Epidermal melanocyte (primary cell): ENCODE results near the gene TMEM39B.
"Not testable (repeated sequence)": the region's sequence is repeated elsewhere in the genome, so short reads cannot be mapped to it uniquely, and the experiment has no call there.

Experiments
- DNase-seq: peaks from one replicate; pipeline ENCODE4 v3.0.0; 2011; ENCODE audit warnings: low spot score; ENCODE audit not compliant: insufficient read length

Gene TMEM39B

DNA sequence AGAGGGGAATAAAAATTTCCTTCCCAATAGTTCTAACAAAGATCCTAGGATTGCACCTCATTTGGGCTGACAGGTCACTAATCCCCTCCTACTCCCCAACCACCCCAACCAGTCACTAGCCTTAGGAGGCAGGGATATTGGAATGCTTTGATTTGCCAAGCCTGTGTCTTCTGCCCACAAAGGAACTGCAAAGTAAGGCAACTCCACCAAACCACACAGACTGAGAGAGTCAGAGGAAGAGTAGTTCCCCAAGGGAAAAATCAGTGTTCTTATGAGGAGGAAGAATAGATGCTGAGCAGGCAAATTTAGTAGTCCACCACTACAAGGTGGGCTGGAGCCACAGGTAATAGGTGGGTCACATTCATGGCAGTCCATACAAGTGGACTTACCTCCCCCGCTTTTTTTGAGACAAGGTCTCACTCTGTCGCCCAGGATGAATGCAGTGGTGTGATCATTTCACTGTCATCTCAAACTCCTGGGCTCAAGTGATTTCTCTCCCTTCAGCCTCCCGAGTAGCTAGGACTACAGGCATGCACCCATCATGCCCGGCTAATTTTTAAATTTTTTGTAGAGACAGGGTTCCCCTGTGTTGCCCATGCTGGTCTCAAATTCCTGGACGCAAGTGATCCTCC, 3.7 kb upstream of the TMEM39B start:
- DNase-seq: no peak

GRCh38 chr1:32071758-32072621, 749 bp upstream of the TMEM39B start:
- DNase-seq: no peak

GRCh38 chr1:32073299-32074229, 825 bp downstream of the TMEM39B start:
- DNase-seq: no peak

DNA sequence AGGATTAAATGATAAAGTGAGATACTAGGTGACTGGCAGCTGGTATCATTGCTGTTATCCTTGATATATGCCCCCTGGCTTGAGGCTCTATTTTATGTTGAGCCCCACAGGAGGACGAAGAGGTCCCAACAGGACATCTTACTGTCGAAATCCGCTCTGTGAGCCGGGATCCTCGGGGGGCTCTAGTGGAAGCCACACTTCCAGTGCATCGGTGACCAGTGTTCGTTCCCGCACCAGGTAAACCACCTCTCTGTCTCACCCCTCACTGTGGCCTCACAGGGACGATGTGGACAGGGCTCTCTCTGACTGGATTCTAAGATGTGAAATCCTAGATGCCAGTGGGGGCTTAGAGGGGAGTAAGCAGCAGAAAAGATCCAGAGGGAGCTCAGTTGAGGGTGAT, 2.1 kb downstream of the TMEM39B start:
- no peak for DNase-seq

DNA sequence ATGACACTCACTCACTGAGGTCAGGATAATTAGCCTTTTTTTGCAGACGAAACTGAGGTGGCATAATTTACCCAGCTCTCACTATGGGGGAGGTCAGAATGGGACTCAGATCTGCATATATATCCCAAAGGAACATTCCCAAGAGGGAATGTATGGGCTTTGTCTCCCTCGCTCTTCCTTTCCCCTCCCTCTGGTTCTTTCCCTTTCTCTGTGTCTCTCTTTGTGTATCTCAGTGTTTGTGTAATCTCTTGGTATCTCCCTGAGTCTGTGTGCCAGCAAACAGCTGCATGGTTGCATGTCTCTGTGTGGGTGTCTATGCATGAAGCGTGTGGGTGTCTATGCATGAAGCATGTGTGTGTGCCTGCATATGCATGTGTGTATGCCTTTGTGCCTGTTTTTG, 4.7 kb downstream of the TMEM39B start:
- DNase-seq: no peak

GRCh38 chr1:32082022-32082421, 9.3 kb downstream of the TMEM39B start:
- no peak for DNase-seq

- DNase-seq: not testable (repeated sequence)
Observed at GRCh38 chr1:32086381-32086780, 13.6 kb downstream of the TMEM39B start.

GRCh38 chr1:32091176-32091575, 18.4 kb downstream of the TMEM39B start:
- no peak for DNase-seq

DNA sequence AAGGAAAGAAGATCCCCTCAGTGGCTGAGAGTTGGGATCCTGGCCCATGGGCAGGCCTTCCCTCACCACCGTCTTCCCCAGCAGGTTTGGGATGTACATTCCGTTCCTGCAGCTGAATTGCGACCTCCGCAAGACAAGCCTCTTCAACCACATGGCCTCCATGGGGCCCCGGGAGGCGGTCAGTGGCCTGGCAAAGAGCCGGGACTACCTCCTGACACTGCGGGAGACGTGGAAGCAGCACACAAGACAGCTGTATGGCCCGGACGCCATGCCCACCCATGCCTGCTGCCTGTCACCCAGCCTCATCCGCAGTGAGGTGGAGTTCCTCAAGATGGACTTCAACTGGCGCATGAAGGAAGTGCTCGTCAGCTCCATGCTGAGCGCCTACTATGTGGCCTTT, 18.9 kb downstream of the TMEM39B start:
- DNase-seq: no peak

DNA sequence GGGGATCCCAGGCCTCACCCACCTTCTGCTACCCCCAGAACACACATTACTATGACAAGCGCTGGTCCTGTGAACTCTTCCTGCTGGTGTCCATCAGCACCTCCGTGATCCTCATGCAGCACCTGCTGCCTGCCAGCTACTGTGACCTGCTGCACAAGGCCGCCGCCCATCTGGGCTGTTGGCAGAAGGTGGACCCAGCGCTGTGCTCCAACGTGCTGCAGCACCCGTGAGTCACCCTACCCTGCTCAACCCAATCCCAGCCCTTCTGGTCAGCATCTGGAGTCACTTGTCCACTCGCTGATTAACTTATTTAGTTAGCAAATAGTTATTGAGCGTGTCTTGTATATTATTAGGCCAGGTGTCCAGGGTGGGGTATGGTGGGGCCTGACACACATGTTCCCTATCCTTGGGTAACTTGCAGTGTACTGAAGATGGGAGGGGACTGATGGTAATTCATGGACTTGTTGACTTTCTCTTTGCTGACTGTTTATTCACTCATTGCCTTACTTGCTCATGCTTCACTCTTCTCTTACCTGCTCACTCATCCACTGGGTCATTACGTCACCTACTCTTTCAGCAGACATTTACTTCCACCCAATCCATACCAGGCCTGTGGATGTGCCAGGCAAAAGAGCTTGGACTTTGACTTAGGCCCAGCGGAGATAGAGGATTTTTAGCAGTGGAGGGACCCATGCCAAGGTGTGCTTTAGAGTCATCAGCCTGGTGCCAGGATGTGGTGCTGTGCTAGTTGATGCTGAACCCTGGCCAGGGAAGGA, 22.2 kb downstream of the TMEM39B start:
- DNase-seq: no peak

- no peak for DNase-seq
Observed at GRCh38 chr1:32099426-32099825, 26.7 kb downstream of the TMEM39B start.

GRCh38 chr1:32100359-32100758, 27.6 kb downstream of the TMEM39B start:
- no peak for DNase-seq

DNA sequence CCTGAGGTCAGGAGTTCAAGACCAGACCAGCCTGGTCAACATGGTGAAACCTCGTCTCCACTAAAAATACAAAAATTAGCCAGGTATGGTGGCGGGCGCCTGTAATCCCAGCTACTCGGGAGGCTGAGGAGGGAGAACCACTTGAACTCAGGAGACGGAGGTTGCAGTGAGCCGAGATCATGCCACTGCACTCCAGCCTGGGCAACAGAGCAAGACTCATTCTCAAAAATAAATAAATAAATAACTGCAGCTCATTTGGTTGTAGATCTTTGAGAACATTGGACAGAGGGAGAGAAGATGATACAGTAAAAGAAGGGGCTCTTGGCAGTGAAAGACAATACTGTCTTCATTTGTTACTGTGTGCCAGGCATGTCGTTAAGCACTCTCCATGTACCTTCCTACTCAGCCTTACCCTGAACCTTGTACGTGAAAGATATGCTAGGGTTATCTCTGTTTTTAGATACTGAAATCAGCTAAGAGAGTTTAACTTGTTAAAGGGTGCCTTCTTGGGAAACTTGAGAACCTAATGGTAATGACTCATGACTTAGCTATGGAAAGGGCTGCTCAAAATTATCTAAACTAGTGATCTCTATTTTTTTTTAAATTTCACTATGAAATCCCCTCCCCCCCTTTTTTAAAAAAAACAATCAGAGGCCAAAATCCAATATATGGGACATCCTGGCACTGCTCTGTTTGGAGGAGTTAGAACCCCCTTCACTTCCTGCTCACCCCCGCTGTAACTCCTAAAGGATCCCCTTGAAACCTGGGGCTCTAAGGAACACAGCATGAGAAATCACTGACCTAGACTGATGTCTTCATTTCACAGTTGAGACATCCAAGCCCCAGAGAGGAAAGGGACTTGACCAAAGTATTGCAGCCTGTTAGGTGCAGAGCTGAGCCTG, 28.3 kb downstream of the TMEM39B start:
- DNase-seq: no peak

DNA sequence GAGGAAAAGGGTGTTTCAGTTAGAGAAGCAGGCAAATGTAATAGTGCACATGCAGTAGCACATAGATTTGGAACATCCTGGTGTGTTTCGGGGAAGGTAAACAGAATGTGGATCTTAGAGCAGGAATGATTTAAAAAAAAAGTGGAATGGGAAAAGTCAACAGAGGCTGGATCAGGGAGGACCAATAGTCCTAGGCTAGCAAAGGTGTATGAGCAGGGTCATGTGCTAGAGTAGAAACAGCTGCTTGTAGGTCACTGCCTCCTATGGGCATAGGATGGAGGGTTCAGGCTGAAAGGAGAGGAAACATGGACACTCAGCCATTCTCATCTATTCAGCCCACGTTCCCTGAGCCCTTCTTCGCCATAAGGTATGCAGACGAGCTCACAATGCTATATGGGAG, 31.4 kb downstream of the TMEM39B start:
- DNase-seq: no peak

DNA sequence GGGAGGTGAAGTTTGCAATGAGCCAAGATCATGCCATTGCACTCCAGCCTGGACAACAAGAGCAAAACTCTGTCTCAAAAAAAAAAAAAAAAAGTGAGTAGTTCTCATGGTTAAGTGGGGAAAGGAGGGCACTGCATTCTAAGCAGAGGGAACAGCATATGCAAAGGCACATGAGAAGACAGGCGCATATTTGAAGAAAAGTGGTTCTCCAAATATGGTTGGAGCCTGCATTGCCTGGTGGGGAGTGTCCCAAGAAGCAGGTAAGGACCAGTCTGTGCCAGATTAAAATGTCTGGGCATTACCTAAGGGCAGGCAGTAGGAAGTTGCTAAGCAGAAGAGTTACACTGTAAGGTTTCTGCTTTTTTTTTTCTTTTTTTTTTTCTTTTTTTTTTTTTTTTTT, 32.6 kb downstream of the TMEM39B start:
- no peak for DNase-seq

- DNase-seq: no peak
Observed at GRCh38 chr1:32106663-32107275, 34.0 kb downstream of the TMEM39B start.

DNA sequence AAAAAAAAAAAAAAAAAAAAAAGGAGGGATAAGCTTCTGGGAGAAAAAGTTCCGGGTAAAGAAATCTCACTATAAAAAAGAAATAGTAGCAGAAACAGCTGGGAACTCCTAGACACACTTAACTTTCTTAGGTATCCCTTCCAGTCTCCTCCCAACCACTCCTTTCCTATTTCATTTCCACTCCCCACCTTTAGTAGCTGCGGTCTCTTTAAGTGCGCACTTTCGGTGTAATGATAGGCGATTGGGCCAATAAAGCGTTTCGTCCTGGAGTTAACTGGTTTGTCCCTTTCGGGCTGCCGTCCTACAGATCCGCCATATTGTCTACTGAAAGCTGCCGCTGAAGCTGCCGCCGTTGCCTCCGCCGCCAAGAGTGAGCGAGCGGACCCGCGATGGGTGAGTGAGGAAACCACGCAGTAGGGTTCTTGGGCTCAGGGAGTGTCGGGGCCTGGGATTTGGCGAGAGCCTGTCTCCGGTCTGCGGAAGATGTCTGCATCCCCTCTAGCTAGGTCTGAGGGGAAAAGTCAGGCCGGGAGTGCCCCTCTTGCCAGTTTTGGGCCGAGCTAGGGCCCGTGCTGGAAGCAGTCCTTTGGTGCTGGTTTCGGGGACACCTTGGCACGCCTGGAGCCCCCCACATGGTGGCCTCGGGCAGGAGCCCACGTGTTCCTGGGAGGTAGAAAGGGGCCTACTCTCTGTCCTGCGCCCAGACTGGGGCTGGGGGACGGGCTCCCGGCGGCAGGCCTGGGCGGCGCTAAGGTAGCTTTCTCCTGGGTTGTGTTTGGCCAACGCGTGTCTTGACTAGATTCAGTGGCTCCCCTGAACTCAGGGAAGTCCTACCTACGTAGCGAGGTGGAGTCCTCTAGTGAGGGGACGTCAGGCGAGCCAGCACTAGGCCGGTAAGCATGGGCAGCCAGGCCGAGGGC, 35.3 kb downstream of the TMEM39B start, which contains the start of gene KPNA6:
TSS of gene KPNA6 (plus strand) at position 315 of the 920 bp plus-strand sequence. CDS start at position 390, 75 bp downstream.
- DNase-seq: peak; percentile 74

GRCh38 chr1:32111040-32111623, 38.4 kb downstream of the TMEM39B start:
- DNase-seq: no peak
